ENCODE measurements around the gene RPL18. TPM values are rescaled to one million over a fixed set of nuclear protein-coding genes. Genes with fewer than 3 reads are reported as not detected.

RPL18 gene
- total RNA-seq, 1 donor from 2014 or later, result 1,815 TPM

DNA sequence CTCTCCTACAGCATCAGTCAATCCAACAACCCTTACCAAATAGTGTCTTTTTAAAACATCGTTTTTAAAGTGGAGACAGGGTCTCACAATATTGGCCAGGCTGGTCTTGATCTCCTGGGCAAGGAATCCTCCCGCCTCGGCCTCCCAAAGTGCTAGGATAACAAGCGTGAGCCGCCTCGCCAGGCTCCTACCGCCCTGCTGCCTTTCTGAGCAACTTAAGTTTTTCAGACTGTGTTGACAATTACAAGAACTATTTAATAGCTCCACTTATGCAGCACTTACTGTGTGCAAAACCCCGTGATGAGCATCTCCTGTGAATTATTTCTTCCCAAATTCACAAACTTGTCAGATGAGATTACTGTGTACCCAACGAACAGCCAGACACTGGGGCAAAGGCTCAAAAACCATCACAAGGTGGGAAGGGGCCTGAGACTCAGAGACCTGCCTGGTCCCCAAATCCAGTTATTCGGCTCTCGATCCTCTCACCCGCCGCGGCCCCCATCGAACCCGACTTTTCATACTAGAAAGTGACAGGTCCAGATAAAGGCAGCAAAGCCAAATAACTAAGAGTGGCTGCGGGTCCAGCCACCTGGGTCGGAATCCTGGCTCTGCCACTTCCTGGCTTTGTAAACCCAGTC is 581 bp downstream of the RPL18 start:
- TF ChIP-seq, protein P1, sequence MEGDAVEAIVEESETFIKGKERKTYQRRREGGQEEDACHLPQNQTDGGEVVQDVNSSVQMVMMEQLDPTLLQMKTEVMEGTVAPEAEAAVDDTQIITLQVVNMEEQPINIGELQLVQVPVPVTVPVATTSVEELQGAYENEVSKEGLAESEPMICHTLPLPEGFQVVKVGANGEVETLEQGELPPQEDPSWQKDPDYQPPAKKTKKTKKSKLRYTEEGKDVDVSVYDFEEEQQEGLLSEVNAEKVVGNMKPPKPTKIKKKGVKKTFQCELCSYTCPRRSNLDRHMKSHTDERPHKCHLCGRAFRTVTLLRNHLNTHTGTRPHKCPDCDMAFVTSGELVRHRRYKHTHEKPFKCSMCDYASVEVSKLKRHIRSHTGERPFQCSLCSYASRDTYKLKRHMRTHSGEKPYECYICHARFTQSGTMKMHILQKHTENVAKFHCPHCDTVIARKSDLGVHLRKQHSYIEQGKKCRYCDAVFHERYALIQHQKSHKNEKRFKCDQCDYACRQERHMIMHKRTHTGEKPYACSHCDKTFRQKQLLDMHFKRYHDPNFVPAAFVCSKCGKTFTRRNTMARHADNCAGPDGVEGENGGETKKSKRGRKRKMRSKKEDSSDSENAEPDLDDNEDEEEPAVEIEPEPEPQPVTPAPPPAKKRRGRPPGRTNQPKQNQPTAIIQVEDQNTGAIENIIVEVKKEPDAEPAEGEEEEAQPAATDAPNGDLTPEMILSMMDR (conservative IDR thresholded peaks at IDR 0.05), result no peak
- Mint-ChIP-seq H3K4me1 (ENCODE audit: unreplicated experiment) (peaks cover 30% of the 10 kb centered on the region), H3K27ac (peak overlapping the region; percentile 99)

DNA sequence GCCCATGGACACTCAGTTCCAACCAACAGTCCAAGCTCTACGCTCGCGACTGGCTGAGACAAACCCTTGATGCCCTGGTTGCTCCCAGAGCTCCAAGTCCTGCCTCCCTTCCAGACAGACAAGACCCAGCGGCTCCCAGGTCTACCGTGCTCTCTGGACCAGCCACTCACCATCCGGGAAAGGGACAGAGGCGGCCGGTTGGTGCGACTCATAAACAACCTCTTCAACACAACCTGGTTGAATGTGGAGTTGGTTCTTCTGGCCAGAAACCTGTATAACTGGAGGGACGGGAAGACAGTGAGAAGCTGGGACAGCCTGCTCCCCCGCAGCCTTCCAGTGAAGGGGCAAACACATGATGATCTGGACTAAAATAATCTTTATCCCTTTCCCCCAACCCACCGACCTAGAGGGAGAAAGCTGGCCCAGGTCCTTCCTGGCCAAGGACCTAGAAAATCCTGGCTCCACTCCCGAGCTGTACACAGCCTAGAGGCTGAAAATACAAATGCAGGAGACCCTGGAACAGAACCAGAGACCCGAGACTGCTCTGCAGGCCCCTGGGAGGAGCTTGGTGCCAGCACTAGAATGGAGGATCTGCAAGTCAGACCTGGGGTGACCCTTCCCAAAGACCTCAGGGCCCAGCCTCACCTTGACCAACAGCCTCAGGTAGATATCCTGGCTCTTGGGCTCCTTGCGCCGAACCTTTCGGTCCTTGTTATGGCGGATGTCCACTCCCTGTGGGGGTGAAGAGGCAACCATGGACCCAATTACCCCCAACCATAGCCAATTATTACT is 1.6 kb downstream of the RPL18 start:
- Mint-ChIP-seq H3K9me3 (no peaks in the 10 kb centered on the region), H3K36me3 (peaks cover 13% of the 10 kb centered on the region), H3K4me1 (ENCODE audit: unreplicated experiment) (peaks cover 26% of the 10 kb centered on the region), H3K4me3 (peak overlapping the region; percentile 97), H3K27me3 (no peaks in the 10 kb centered on the region), H3K27ac (peak overlapping the region; percentile 99)
- TF ChIP-seq, protein P1 (conservative IDR thresholded peaks at IDR 0.05), result no peak
- DNase-seq (ENCODE audit: extremely low spot score, unreplicated experiment), result no peak

More for the DNA sequence above, 581 bp downstream of the RPL18 start:
- H3K9me3 Mint-ChIP-seq, result no peaks in the 10 kb centered on the region
- H3K4me3 Mint-ChIP-seq, result peak overlapping the region; percentile 97
- no peak for DNase-seq (ENCODE audit: extremely low spot score, unreplicated experiment)
- peaks cover 13% of the 10 kb centered on the region for H3K36me3 Mint-ChIP-seq
- no peaks in the 10 kb centered on the region for H3K27me3 Mint-ChIP-seq

DNA sequence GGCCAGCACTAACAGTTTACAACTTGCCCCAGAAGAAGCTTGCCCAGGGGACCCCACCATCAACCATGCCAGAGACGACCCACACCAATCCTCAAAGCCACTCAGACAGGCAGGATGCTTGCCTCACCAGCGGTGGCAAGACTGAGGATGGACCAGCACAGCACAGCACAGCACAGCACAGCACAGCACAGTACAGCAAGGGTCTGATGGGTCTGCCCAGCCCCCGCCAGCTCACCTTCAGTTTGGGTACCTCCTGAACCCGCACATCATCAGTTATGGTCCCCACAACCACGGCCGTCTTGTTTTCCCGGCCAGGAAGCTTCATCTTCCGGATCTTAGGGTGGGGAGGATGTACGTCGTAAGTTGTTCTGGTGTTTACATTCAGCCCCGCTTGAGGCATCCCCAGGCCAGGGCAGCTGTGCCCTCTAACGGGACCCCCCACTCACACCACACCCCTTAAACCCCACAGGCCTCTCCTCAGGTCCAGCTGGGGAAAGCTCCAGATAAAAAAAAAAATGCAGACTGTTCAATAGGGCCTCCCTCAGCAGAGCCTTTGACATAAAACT is 2.4 kb downstream of the RPL18 start:
- Mint-ChIP-seq H3K27ac (peak overlapping the region; percentile 99), H3K36me3 (peaks cover 13% of the 10 kb centered on the region), H3K4me3 (peak overlapping the region; percentile 97), H3K27me3 (no peaks in the 10 kb centered on the region), H3K9me3 (no peaks in the 10 kb centered on the region), H3K4me1 (ENCODE audit: unreplicated experiment) (peaks cover 22% of the 10 kb centered on the region)
- no peak for DNase-seq (ENCODE audit: extremely low spot score, unreplicated experiment)
- TF ChIP-seq, protein P1 (conservative IDR thresholded peaks at IDR 0.05), result no peak

DNA sequence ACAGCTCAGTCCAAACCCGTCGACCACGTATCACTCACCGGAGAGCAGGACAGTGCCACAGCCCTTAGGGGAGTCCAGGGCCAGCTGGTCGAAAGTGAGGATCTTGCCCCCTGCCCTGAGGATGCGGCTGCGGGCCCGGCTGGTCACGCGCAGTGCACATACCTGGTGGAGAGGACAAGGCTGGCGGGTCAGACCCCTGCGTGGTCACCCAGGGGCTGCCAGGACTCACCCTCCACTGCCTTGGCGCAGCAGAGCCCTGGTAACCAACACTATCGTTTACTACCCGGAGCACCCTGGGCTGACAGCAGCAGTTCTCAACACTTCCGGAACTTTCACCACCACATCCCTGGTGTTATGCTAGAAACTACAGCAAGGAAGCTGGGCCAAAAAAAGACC is 2.9 kb downstream of the RPL18 start:
- peaks cover 19% of the 10 kb centered on the region for H3K4me1 Mint-ChIP-seq (ENCODE audit: unreplicated experiment)
- TF ChIP-seq, protein P1 (conservative IDR thresholded peaks at IDR 0.05), result no peak
- peak overlapping the region; percentile 75 for H3K27ac Mint-ChIP-seq

DNA sequence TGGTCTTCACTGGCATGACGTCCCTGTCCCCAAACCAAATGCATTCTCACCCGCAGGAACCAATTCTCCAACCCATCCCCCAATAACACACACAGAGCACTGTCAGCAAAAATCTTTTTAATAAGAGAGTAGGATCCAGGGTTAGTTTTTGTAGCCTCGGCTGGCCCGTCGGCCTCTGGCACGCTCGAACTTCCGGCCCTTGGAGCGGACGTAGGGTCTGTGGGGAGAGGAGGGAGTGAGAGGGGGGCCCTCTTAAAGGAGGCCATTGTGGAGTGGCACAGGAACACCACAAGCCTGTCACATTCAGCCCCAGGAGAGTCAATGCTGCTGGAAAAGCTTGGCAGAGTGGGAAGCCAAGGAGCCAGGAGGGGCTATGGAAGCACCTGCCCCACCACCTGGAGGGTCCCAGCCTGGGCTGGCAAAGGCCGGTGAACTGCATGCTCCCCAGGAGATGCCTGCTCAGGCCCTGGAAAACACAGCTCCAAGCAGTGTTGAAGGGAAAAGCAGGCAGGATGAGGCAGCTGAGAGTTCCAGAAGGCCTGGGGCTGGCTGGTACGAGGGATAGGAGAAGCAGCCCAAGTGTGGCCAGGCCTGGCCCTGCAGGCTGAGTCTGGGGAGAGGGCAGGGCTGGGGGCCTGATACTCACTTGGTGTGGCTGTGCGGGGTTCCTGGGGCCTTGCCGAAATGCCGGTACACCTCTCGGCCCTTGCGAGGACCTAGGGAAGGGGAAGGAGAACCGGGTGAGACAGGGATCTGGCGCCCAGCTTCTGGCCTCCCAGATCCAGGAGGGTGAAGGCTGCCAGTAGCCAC is 3.5 kb downstream of the RPL18 start:
- Mint-ChIP-seq H3K36me3 (peaks cover 13% of the 10 kb centered on the region), H3K27me3 (no peaks in the 10 kb centered on the region), H3K27ac (peak overlapping the region; percentile 82), H3K4me1 (ENCODE audit: unreplicated experiment) (peaks cover 19% of the 10 kb centered on the region), H3K9me3 (no peaks in the 10 kb centered on the region), H3K4me3 (peak overlapping the region; percentile 68)
- DNase-seq (ENCODE audit: extremely low spot score, unreplicated experiment), result no peak
- TF ChIP-seq, protein P1 (conservative IDR thresholded peaks at IDR 0.05), result no peak

More for the DNA sequence above, 2.9 kb downstream of the RPL18 start:
- no peak for DNase-seq (ENCODE audit: extremely low spot score, unreplicated experiment)
- H3K36me3 Mint-ChIP-seq, result peaks cover 13% of the 10 kb centered on the region
- peak overlapping the region; percentile 97 for H3K4me3 Mint-ChIP-seq
- no peaks in the 10 kb centered on the region for H3K27me3 Mint-ChIP-seq
- no peaks in the 10 kb centered on the region for H3K9me3 Mint-ChIP-seq
